ENCODE measurements around the gene ADAMTSL5. TPM values are rescaled to one million over a fixed set of nuclear protein-coding genes. Genes with fewer than 3 reads are reported as not detected.
A peak's percentile ranks its signal among the peaks of the same experiment; 100 is the strongest.

Gene ADAMTSL5
- polyA plus RNA-seq, 3 donors from 2014 or later = 0.43 TPM; not detected in 2

- Mint-ChIP-seq H3K27ac (no peak overlapping the region), H3K9me3 (peaks cover 0 to 2% (median 0%) of the 10 kb centered on the region in 6 donors), H3K4me1 (peaks cover 0 to 12% of the 10 kb centered on the region in 2 donors), H3K36me3 (no peaks in the 10 kb centered on the region), H3K27me3 (ENCODE audit: low read depth in 3 of 3) (peaks cover 2 to 23% (median 4%) of the 10 kb centered on the region in 3 donors), H3K4me3 (peak overlapping the region; percentile 63 to 80 (median 73))
- peak in 2 of 3 donors; percentile 23 to 28 for DNase-seq
Measured at GRCh38 chr19:1470305-1471009, 42.4 kb downstream of the ADAMTSL5 start.

- peak overlapping the region; percentile 63 to 80 (median 73) for H3K4me3 Mint-ChIP-seq
- H3K27ac Mint-ChIP-seq = no peak overlapping the region
- no peak for DNase-seq
- H3K4me1 Mint-ChIP-seq = peaks cover 0 to 12% of the 10 kb centered on the region in 2 donors
- H3K9me3 Mint-ChIP-seq = peaks cover 0 to 2% (median 0%) of the 10 kb centered on the region in 6 donors
- H3K36me3 Mint-ChIP-seq = no peaks in the 10 kb centered on the region
- H3K27me3 Mint-ChIP-seq (ENCODE audit: low read depth in 3 of 3) = peaks cover 2 to 22% (median 4%) of the 10 kb centered on the region in 3 donors
Measured at GRCh38 chr19:1470055-1470304, 42.8 kb downstream of the ADAMTSL5 start.

- H3K27me3 Mint-ChIP-seq (ENCODE audit: low read depth in 3 of 3) = peaks cover 2 to 21% (median 4%) of the 10 kb centered on the region in 3 donors
- peak in 2 of 3 donors; percentile 19 to 25 for DNase-seq
- no peaks in the 10 kb centered on the region for H3K9me3 Mint-ChIP-seq
- H3K4me3 Mint-ChIP-seq = peak overlapping the region in 1 of 5 donors; percentile 67
- peaks cover 0 to 12% of the 10 kb centered on the region in 2 donors for H3K4me1 Mint-ChIP-seq
- H3K27ac Mint-ChIP-seq = no peak overlapping the region
- no peaks in the 10 kb centered on the region for H3K36me3 Mint-ChIP-seq
Measured at GRCh38 chr19:1469255-1470054, 43.4 kb downstream of the ADAMTSL5 start.

GRCh38 chr19:1468821-1469254 lies 44.0 kb downstream of the ADAMTSL5 start:
- no peak for DNase-seq
- peak overlapping the region in 2 of 5 donors; percentile 43 to 56 for H3K4me3 Mint-ChIP-seq
- peaks cover 0 to 12% of the 10 kb centered on the region in 2 donors for H3K4me1 Mint-ChIP-seq
- H3K27me3 Mint-ChIP-seq (ENCODE audit: low read depth in 3 of 3) = peaks cover 4 to 21% (median 5%) of the 10 kb centered on the region in 3 donors
- H3K36me3 Mint-ChIP-seq = no peaks in the 10 kb centered on the region
- no peak overlapping the region for H3K27ac Mint-ChIP-seq
- H3K9me3 Mint-ChIP-seq = no peaks in the 10 kb centered on the region

- H3K9me3 Mint-ChIP-seq = no peaks in the 10 kb centered on the region
- H3K4me1 Mint-ChIP-seq = peaks cover 0 to 12% of the 10 kb centered on the region in 2 donors
- no peak overlapping the region for H3K27ac Mint-ChIP-seq
- H3K27me3 Mint-ChIP-seq (ENCODE audit: low read depth in 3 of 3) = peaks cover 4 to 21% (median 5%) of the 10 kb centered on the region in 3 donors
- peak overlapping the region in 2 of 5 donors; percentile 13 to 56 for H3K4me3 Mint-ChIP-seq
- no peak for DNase-seq
- no peaks in the 10 kb centered on the region for H3K36me3 Mint-ChIP-seq
Measured at GRCh38 chr19:1468274-1468820, 44.5 kb downstream of the ADAMTSL5 start.

- no peak for DNase-seq
- Mint-ChIP-seq H3K9me3 (no peaks in the 10 kb centered on the region), H3K27me3 (ENCODE audit: low read depth in 3 of 3) (peaks cover 2 to 21% (median 3%) of the 10 kb centered on the region in 3 donors), H3K36me3 (no peaks in the 10 kb centered on the region), H3K4me1 (peaks cover 0 to 9% of the 10 kb centered on the region in 2 donors), H3K4me3 (no peak overlapping the region), H3K27ac (no peak overlapping the region)
Measured at GRCh38 chr19:1467490-1468273, 45.1 kb downstream of the ADAMTSL5 start.

GRCh38 chr19:1467215-1467489 lies 45.7 kb downstream of the ADAMTSL5 start:
- H3K9me3 Mint-ChIP-seq = no peaks in the 10 kb centered on the region
- H3K4me3 Mint-ChIP-seq = no peak overlapping the region
- H3K4me1 Mint-ChIP-seq = peaks cover 0 to 9% of the 10 kb centered on the region in 2 donors
- H3K27me3 Mint-ChIP-seq (ENCODE audit: low read depth in 3 of 3) = peaks cover 2 to 21% (median 3%) of the 10 kb centered on the region in 3 donors
- no peak for DNase-seq
- no peak overlapping the region for H3K27ac Mint-ChIP-seq
- no peaks in the 10 kb centered on the region for H3K36me3 Mint-ChIP-seq

- Mint-ChIP-seq H3K9me3 (no peaks in the 10 kb centered on the region), H3K27ac (no peak overlapping the region), H3K27me3 (ENCODE audit: low read depth in 3 of 3) (peaks cover 2 to 21% (median 3%) of the 10 kb centered on the region in 3 donors), H3K4me3 (no peak overlapping the region), H3K4me1 (peaks cover 0 to 7% of the 10 kb centered on the region in 2 donors), H3K36me3 (no peaks in the 10 kb centered on the region)
- DNase-seq = no peak
Measured at GRCh38 chr19:1466461-1467214, 46.2 kb downstream of the ADAMTSL5 start.

GRCh38 chr19:1466018-1466460 lies 46.8 kb downstream of the ADAMTSL5 start:
- H3K4me3 Mint-ChIP-seq = no peak overlapping the region
- H3K27me3 Mint-ChIP-seq (ENCODE audit: low read depth in 3 of 3) = peaks cover 2 to 18% (median 3%) of the 10 kb centered on the region in 3 donors
- no peak overlapping the region for H3K27ac Mint-ChIP-seq
- no peak for DNase-seq
- peaks cover 0 to 5% of the 10 kb centered on the region in 2 donors for H3K4me1 Mint-ChIP-seq
- no peaks in the 10 kb centered on the region for H3K36me3 Mint-ChIP-seq
- H3K9me3 Mint-ChIP-seq = no peaks in the 10 kb centered on the region

GRCh38 chr19:1465191-1466016 lies 47.4 kb downstream of the ADAMTSL5 start:
- Mint-ChIP-seq H3K4me3 (peak overlapping the region in 1 of 5 donors; percentile 59), H3K27ac (no peak overlapping the region), H3K9me3 (no peaks in the 10 kb centered on the region), H3K36me3 (no peaks in the 10 kb centered on the region), H3K27me3 (ENCODE audit: low read depth in 3 of 3) (peaks cover 2 to 17% (median 3%) of the 10 kb centered on the region in 3 donors), H3K4me1 (peaks cover 0 to 4% of the 10 kb centered on the region in 2 donors)
- peak in 1 of 3 donors; percentile 23 for DNase-seq

- Mint-ChIP-seq H3K27ac (no peak overlapping the region), H3K9me3 (peaks cover 0 to 1% (median 0%) of the 10 kb centered on the region in 6 donors), H3K4me3 (no peak overlapping the region), H3K27me3 (ENCODE audit: low read depth in 3 of 3) (peaks cover 4 to 10% (median 7%) of the 10 kb centered on the region in 3 donors), H3K4me1 (peaks cover 0 to 1% of the 10 kb centered on the region in 2 donors), H3K36me3 (no peaks in the 10 kb centered on the region)
- DNase-seq = no peak
Measured at GRCh38 chr19:1461862-1462261, 51.0 kb downstream of the ADAMTSL5 start.

Measured in immature natural killer cell (primary cell).